Transverse colon (tissue), 3 donors: Measurements from ENCODE around the gene TAS2R4.

ENCODE experiments used
- POLR2A ChIP-seq: fragments of 450-650 bp; IDR thresholded peaks from one replicate; pipeline ENCODE4 v1.6.1; 2016; ENCODE audit warnings: antibody characterized with exemption, mild to moderate bottlenecking, moderate library complexity
- TF ChIP-seq, protein P1 (sequence below), 5 experiments: fragments of 200-600 bp in 3 of 5; fragments of 450-650 bp in 2 of 5; sonication (generic) in 3 of 5; IDR thresholded peaks; 1 replicate in 2 of 5; 2 replicates in 3 of 5; pipeline ENCODE4 v1.5.1; 2016 to 2017; ENCODE audit warnings: antibody characterized with exemption in 5 of 5, inconsistent platforms in 3 of 5, mild to moderate bottlenecking in 2 of 5, moderate library complexity in 1 of 5

- TF ChIP-seq, protein P1, sequence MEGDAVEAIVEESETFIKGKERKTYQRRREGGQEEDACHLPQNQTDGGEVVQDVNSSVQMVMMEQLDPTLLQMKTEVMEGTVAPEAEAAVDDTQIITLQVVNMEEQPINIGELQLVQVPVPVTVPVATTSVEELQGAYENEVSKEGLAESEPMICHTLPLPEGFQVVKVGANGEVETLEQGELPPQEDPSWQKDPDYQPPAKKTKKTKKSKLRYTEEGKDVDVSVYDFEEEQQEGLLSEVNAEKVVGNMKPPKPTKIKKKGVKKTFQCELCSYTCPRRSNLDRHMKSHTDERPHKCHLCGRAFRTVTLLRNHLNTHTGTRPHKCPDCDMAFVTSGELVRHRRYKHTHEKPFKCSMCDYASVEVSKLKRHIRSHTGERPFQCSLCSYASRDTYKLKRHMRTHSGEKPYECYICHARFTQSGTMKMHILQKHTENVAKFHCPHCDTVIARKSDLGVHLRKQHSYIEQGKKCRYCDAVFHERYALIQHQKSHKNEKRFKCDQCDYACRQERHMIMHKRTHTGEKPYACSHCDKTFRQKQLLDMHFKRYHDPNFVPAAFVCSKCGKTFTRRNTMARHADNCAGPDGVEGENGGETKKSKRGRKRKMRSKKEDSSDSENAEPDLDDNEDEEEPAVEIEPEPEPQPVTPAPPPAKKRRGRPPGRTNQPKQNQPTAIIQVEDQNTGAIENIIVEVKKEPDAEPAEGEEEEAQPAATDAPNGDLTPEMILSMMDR (IDR thresholded peaks at IDR 0.05): peak in 4 of 5 experiments; percentile 21 to 26 (median 24)
- no peak for TF ChIP-seq POLR2A
Measured at GRCh38 chr7:141754939-141755338, 21.5 kb upstream of the TAS2R4 start.
